IPS DF 19.7 (cell line): ENCODE data around the gene ZNF764.
"Not testable (repeated sequence)": the region's sequence is repeated elsewhere in the genome, so short reads cannot be mapped to it uniquely, and the experiment has no call there.

ENCODE experiments used
- DNase-seq: peaks from one replicate; pipeline ENCODE4 v3.0.0-alpha.2; 2013; ENCODE audit warnings: low read depth, low spot score

ZNF764 gene

GRCh38 chr16:30548416-30549253, 9.5 kb downstream of the ZNF764 start:
- no peak for DNase-seq

- no peak for DNase-seq
These were observed 12.1 kb downstream of the ZNF764 start for GRCh38 chr16:30546115-30546514.

GRCh38 chr16:30543067-30543466, 15.1 kb downstream of the ZNF764 start:
- DNase-seq: no peak

GRCh38 chr16:30541502-30542329, 16.5 kb downstream of the ZNF764 start:
- no peak for DNase-seq

GRCh38 chr16:30540916-30541464, 17.2 kb downstream of the ZNF764 start:
- not testable (repeated sequence) for DNase-seq

- not testable (repeated sequence) for DNase-seq
These were observed 18.1 kb downstream of the ZNF764 start for GRCh38 chr16:30539986-30540526.

- no peak for DNase-seq
These were observed 18.9 kb downstream of the ZNF764 start for GRCh38 chr16:30539000-30539964.

GRCh38 chr16:30536391-30537024, 21.7 kb downstream of the ZNF764 start:
- not testable (repeated sequence) for DNase-seq

GRCh38 chr16:30535777-30536190, 22.4 kb downstream of the ZNF764 start:
- DNase-seq: no peak

GRCh38 chr16:30535106-30535776, 22.9 kb downstream of the ZNF764 start:
- DNase-seq: no peak

- no peak for DNase-seq
These were observed 23.6 kb downstream of the ZNF764 start, which contains the start of gene ZNF747 for GRCh38 chr16:30534368-30535105. Gene ZNF747, minus strand, starts transcription at chr16:30534858. Its CDS starts 179 bp downstream, at chr16:30534679.

GRCh38 chr16:30533748-30534367, 24.3 kb downstream of the ZNF764 start:
- DNase-seq: no peak

- DNase-seq: no peak
These were observed 25.0 kb downstream of the ZNF764 start for GRCh38 chr16:30533146-30533522.

GRCh38 chr16:30532285-30533145, 25.7 kb downstream of the ZNF764 start:
- no peak for DNase-seq

- DNase-seq: no peak
These were observed 27.8 kb downstream of the ZNF764 start for GRCh38 chr16:30530163-30531037.

GRCh38 chr16:30528799-30529457, 29.2 kb downstream of the ZNF764 start:
- DNase-seq: no peak
